GM19452 (cell line): ENCODE data around the gene TMEM31.

Experiments
- ATAC-seq: cut with Tn5 transposase; IDR thresholded peaks from one replicate; pipeline ENCODE4 v1.9.1; 2021; ENCODE audit not compliant: unreplicated experiment

Gene TMEM31

GRCh38 chrX:103710609-103711008 is at the start of gene TMEM31:
Gene TMEM31, plus strand, starts transcription at chrX:103710909. Its CDS starts 1,350 bp downstream, at chrX:103712259.
- no peak for ATAC-seq

GRCh38 chrX:103663981-103664762 is 46.5 kb upstream of the TMEM31 start:
- no peak for ATAC-seq

- ATAC-seq = no peak
These were observed 44.3 kb upstream of the TMEM31 start for GRCh38 chrX:103666202-103667107.

- ATAC-seq = no peak
These were observed 41.0 kb upstream of the TMEM31 start for GRCh38 chrX:103669745-103670144.

GRCh38 chrX:103674531-103675454 is 35.9 kb upstream of the TMEM31 start:
- no peak for ATAC-seq

GRCh38 chrX:103678199-103678993 is 32.3 kb upstream of the TMEM31 start:
- ATAC-seq = no peak

- no peak for ATAC-seq
These were observed 29.3 kb upstream of the TMEM31 start for GRCh38 chrX:103681443-103681842.

- ATAC-seq = no peak
These were observed 25.3 kb upstream of the TMEM31 start for GRCh38 chrX:103685396-103685795.

GRCh38 chrX:103686199-103687072 is 24.3 kb upstream of the TMEM31 start, which contains the start of gene MORF4L2:
Gene MORF4L2, minus strand, starts transcription at chrX:103686699. Its CDS starts 9,672 bp downstream, at chrX:103677027.
- ATAC-seq = peak; percentile 89

GRCh38 chrX:103687073-103687695 is 23.5 kb upstream of the TMEM31 start:
- peak; percentile 49 for ATAC-seq

GRCh38 chrX:103687696-103688201 is 23.0 kb upstream of the TMEM31 start:
- ATAC-seq = no peak

- ATAC-seq = no peak
These were observed 21.8 kb upstream of the TMEM31 start for GRCh38 chrX:103688946-103689345.

GRCh38 chrX:103691059-103691458 is 19.6 kb upstream of the TMEM31 start:
- no peak for ATAC-seq

GRCh38 chrX:103697687-103698086 is 13.0 kb upstream of the TMEM31 start:
- no peak for ATAC-seq

GRCh38 chrX:103699243-103699642 is 11.5 kb upstream of the TMEM31 start:
- ATAC-seq = no peak

- ATAC-seq = no peak
These were observed 5.8 kb upstream of the TMEM31 start for GRCh38 chrX:103704863-103705262.

GRCh38 chrX:103716962-103717361 is 6.3 kb downstream of the TMEM31 start:
- ATAC-seq = no peak

- ATAC-seq = no peak
These were observed 7.4 kb downstream of the TMEM31 start for GRCh38 chrX:103718120-103718519.
